CD4-positive, alpha-beta memory T cell (primary cell): ENCODE data around the gene CH25H. TPM values are rescaled to one million over a fixed set of nuclear protein-coding genes. Genes with fewer than 3 reads are reported as not detected.
A peak's percentile ranks its signal among the peaks of the same experiment; 100 is the strongest.

ENCODE experiments used
- CTCF ChIA-PET: fragments of 350-600 bp; sonication (Branson Sonifier 250); formaldehyde crosslinking; loops from one replicate; lab custom pipeline; 2021; ENCODE audit warnings: inconsistent platforms; ENCODE audit not compliant: partially characterized antibody; lab: Charles Lee
- POLR2A ChIA-PET: fragments of 350-600 bp; sonication (Branson Sonifier 250); formaldehyde crosslinking; loops from one replicate; lab custom pipeline; 2021; ENCODE audit not compliant: partially characterized antibody; lab: Charles Lee
- DNase-seq, 5 donors: peaks; one replicate each; pipeline versions ENCODE4 v3.0.0 to v3.0.0-alpha.2; 2020 to 2022; ENCODE audit warnings: mixed read lengths in 1 of 5
- H3K27ac ChIP-seq: one replicate; pipeline ENCODE4 v1.7.0; 2013; ENCODE audit warnings: low read depth, low read length
- H3K27me3 ChIP-seq: 2 replicates; pipeline ENCODE4 v1.7.0; 2013; ENCODE audit warnings: mild to moderate bottlenecking, low read length, moderate library complexity; ENCODE audit not compliant: insufficient read depth
- H3K36me3 ChIP-seq: 2 replicates; pipeline ENCODE4 v1.7.0; 2013; ENCODE audit warnings: mild to moderate bottlenecking, low read length, moderate library complexity; ENCODE audit not compliant: insufficient read depth
- H3K4me1 ChIP-seq: 2 replicates; pipeline ENCODE4 v1.7.0; 2013; ENCODE audit warnings: mild to moderate bottlenecking, low read length, moderate library complexity; ENCODE audit not compliant: insufficient read depth
- H3K4me3 ChIP-seq, 2 donors: one replicate each; pipeline ENCODE4 v1.7.0; 2013; ENCODE audit warnings: low read length in 2 of 2, mild to moderate bottlenecking in 1 of 2
- H3K9me3 ChIP-seq, 2 donors: one replicate each; pipeline ENCODE4 v1.7.0; 2013; ENCODE audit warnings: low read length in 2 of 2, control low read depth in 1 of 2; ENCODE audit not compliant: control insufficient read depth in 1 of 2
- H3K27ac Mint-ChIP-seq, 7 donors: one replicate each; pipeline ENCODE4 v1.8.0; 2020 to 2021; ENCODE audit warnings: mixed read lengths in 7 of 7, mild to moderate bottlenecking in 6 of 7, inconsistent platforms in 3 of 7, moderate library complexity in 3 of 7
- H3K27me3 Mint-ChIP-seq, 2 donors: one replicate each; pipeline ENCODE4 v1.8.0; 2020 to 2021; ENCODE audit warnings: mixed read lengths in 2 of 2
- H3K36me3 Mint-ChIP-seq, 2 donors: one replicate each; pipeline ENCODE4 v1.8.0; 2020 to 2021; ENCODE audit warnings: mixed read lengths in 2 of 2, inconsistent platforms in 1 of 2, mild to moderate bottlenecking in 1 of 2
- H3K4me1 Mint-ChIP-seq, 4 donors: one replicate each; pipeline ENCODE4 v1.8.0; 2020 to 2021; ENCODE audit warnings: mixed read lengths in 4 of 4, mild to moderate bottlenecking in 1 of 4
- H3K4me3 Mint-ChIP-seq, 8 donors: one replicate each; pipeline ENCODE4 v1.8.0; 2020 to 2021; ENCODE audit warnings: mixed read lengths in 8 of 8, mild to moderate bottlenecking in 7 of 8, moderate library complexity in 6 of 8, inconsistent platforms in 3 of 8
- H3K9me3 Mint-ChIP-seq, 8 donors: one replicate each; pipeline ENCODE4 v1.8.0; 2020 to 2021; ENCODE audit warnings: mixed read lengths in 8 of 8, mild to moderate bottlenecking in 5 of 8, inconsistent platforms in 3 of 8, moderate library complexity in 1 of 8
- intact Hi-C: fragments of 100-400 bp; cut with micrococcal nuclease; formaldehyde crosslinking; loops from one replicate; pipeline ENCODE4 v1.15.1; 2023
- polyA plus RNA-seq, 2 donors: library from polyadenylated mRNA; unstranded; fragments of 300-500 nt; fragmentation: Illumina TruSeq; gene quantifications; one replicate each; pipeline ENCODE4 v1.2.3, GENCODE V29; 2021
- total RNA-seq, 2 experiments: library from RNA; stranded (reverse); gene quantifications; one replicate each; pipeline ENCODE4 v1.2.3, GENCODE V29; 2021

The CH25H gene
- total and polyA plus RNA-seq, 4 experiments from 2014 or later: 0.10 to 0.46 TPM; not detected in 2

- CTCF ChIA-PET: interaction anchor here (0.9 to 5.4 kb wide), 6 partner anchors 17 to 296 kb away, joined by 3 to 108 read pairs (median 7); no protein-coding TSS in a partner anchor
- Histone ChIP-seq H3K36me3 (no peaks in the 10 kb centered on the region), H3K27me3 (no peaks in the 10 kb centered on the region), H3K4me3 (no peak overlapping the region), H3K27ac (no peak overlapping the region), H3K9me3 (no peaks in the 10 kb centered on the region), H3K4me1 (peaks cover 7% of the 10 kb centered on the region)
- POLR2A ChIA-PET: no interaction called here
- no peak overlapping the region for H3K4me3 Mint-ChIP-seq
- DNase-seq: no peak
- H3K9me3 Mint-ChIP-seq: no peaks in the 10 kb centered on the region
- H3K27me3 Mint-ChIP-seq: no peaks in the 10 kb centered on the region
- intact Hi-C loops: no loop called here
- H3K36me3 Mint-ChIP-seq: peaks cover 12 to 32% of the 10 kb centered on the region in 2 donors
- peaks cover 7 to 11% (median 9%) of the 10 kb centered on the region in 4 donors for H3K4me1 Mint-ChIP-seq
- H3K27ac Mint-ChIP-seq: no peak overlapping the region
Measured at GRCh38 chr10:89219513-89220218, 12.5 kb upstream of the CH25H start.

- Mint-ChIP-seq H3K9me3 (no peaks in the 10 kb centered on the region), H3K4me3 (peak overlapping the region in 2 of 8 donors; percentile 29 to 67), H3K27ac (peak overlapping the region in 4 of 7 donors; percentile 4 to 90 (median 70)), H3K27me3 (no peaks in the 10 kb centered on the region), H3K4me1 (peaks cover 9 to 11% (median 10%) of the 10 kb centered on the region in 4 donors), H3K36me3 (peaks cover 18 to 21% of the 10 kb centered on the region in 2 donors)
- intact Hi-C loops: loop anchor here (1.0 kb wide), 7 partner anchors 34 to 529 kb away; partner anchors contain the start of gene LIPA
- Histone ChIP-seq H3K4me1 (peaks cover 7% of the 10 kb centered on the region), H3K36me3 (no peaks in the 10 kb centered on the region), H3K9me3 (no peaks in the 10 kb centered on the region), H3K27me3 (no peaks in the 10 kb centered on the region), H3K4me3 (no peak overlapping the region), H3K27ac (peak overlapping the region; percentile 33)
- POLR2A ChIA-PET: interaction anchor here (1.0 to 1.8 kb wide), 5 partner anchors 34 to 635 kb away, joined by 3 to 8 read pairs (median 4); partner anchors contain the start of genes FAS and LIPA
- CTCF ChIA-PET: interaction anchor here (0.7 to 5.4 kb wide), 54 partner anchors 9 to 652 kb away, joined by 3 to 108 read pairs (median 4); partner anchors contain the start of genes CH25H, IFIT5, LIPA and STAMBPL1
- DNase-seq: peak; percentile 59 to 64 (median 61)
Measured at GRCh38 chr10:89217057-89217990, 10.2 kb upstream of the CH25H start.

- no peaks in the 10 kb centered on the region for H3K36me3 ChIP-seq
- CTCF ChIA-PET: interaction anchor here (0.8 to 4.2 kb wide), 17 partner anchors 9 to 380 kb away, joined by 3 to 92 read pairs (median 6); partner anchors contain the start of genes CH25H, FAS and LIPA
Measured at GRCh38 chr10:89216056-89216455, 8.9 kb upstream of the CH25H start.

GRCh38 chr10:89215511-89215910 lies 8.4 kb upstream of the CH25H start:
- Histone ChIP-seq H3K4me3 (no peak overlapping the region), H3K27me3 (no peaks in the 10 kb centered on the region), H3K9me3 (no peaks in the 10 kb centered on the region), H3K36me3 (no peaks in the 10 kb centered on the region), H3K4me1 (peaks cover 7% of the 10 kb centered on the region), H3K27ac (no peak overlapping the region)
- H3K9me3 Mint-ChIP-seq: no peaks in the 10 kb centered on the region
- DNase-seq: no peak
- intact Hi-C loops: no loop called here
- CTCF ChIA-PET: interaction anchor here (0.8 to 4.2 kb wide), 19 partner anchors 9 to 380 kb away, joined by 3 to 92 read pairs (median 6); partner anchors contain the start of genes CH25H, FAS and LIPA
- H3K4me1 Mint-ChIP-seq: peaks cover 9 to 11% (median 10%) of the 10 kb centered on the region in 4 donors
- H3K36me3 Mint-ChIP-seq: peaks cover 10 to 12% of the 10 kb centered on the region in 2 donors
- H3K4me3 Mint-ChIP-seq: no peak overlapping the region
- H3K27me3 Mint-ChIP-seq: no peaks in the 10 kb centered on the region
- no peak overlapping the region for H3K27ac Mint-ChIP-seq
- POLR2A ChIA-PET: interaction anchor here (1.3 kb wide), 1 partner anchor 9 kb away, joined by 4 read pairs; the partner anchor contains the start of gene CH25H

More at GRCh38 chr10:89216056-89216455, 8.9 kb upstream of the CH25H start:
- no peaks in the 10 kb centered on the region for H3K9me3 Mint-ChIP-seq
- intact Hi-C loops: no loop called here
- Histone ChIP-seq H3K27me3 (no peaks in the 10 kb centered on the region), H3K4me1 (peaks cover 7% of the 10 kb centered on the region), H3K27ac (no peak overlapping the region), H3K9me3 (no peaks in the 10 kb centered on the region), H3K4me3 (no peak overlapping the region)
- no peaks in the 10 kb centered on the region for H3K27me3 Mint-ChIP-seq
- no peak overlapping the region for H3K27ac Mint-ChIP-seq
- no peak for DNase-seq
- peaks cover 9 to 11% (median 10%) of the 10 kb centered on the region in 4 donors for H3K4me1 Mint-ChIP-seq
- POLR2A ChIA-PET: interaction anchor here (1.3 kb wide), 1 partner anchor 9 kb away, joined by 4 read pairs; the partner anchor contains the start of gene CH25H
- no peak overlapping the region for H3K4me3 Mint-ChIP-seq
- peaks cover 14 to 16% of the 10 kb centered on the region in 2 donors for H3K36me3 Mint-ChIP-seq

GRCh38 chr10:89214566-89215165 lies 7.5 kb upstream of the CH25H start:
- H3K4me1 Mint-ChIP-seq: peaks cover 9 to 11% (median 10%) of the 10 kb centered on the region in 4 donors
- CTCF ChIA-PET: interaction anchor here (0.8 to 4.2 kb wide), 36 partner anchors 8 to 382 kb away, joined by 3 to 92 read pairs (median 5); partner anchors contain the start of genes CH25H, FAS, IFIT1 and LIPA
- H3K9me3 ChIP-seq: no peaks in the 10 kb centered on the region
- no peaks in the 10 kb centered on the region for H3K27me3 ChIP-seq
- peaks cover 9 to 10% of the 10 kb centered on the region in 2 donors for H3K36me3 Mint-ChIP-seq
- intact Hi-C loops: no loop called here
- POLR2A ChIA-PET: interaction anchor here (0.9 to 1.3 kb wide), 3 partner anchors 8 to 186 kb away, joined by 3 to 5 read pairs (median 4); partner anchors contain the start of gene CH25H
- no peak overlapping the region for H3K27ac Mint-ChIP-seq
- DNase-seq: no peak
- H3K9me3 Mint-ChIP-seq: no peaks in the 10 kb centered on the region
- no peak overlapping the region for H3K4me3 ChIP-seq
- no peak overlapping the region for H3K4me3 Mint-ChIP-seq
- peaks cover 1 to 3% of the 10 kb centered on the region in 2 donors for H3K27me3 Mint-ChIP-seq
- no peaks in the 10 kb centered on the region for H3K36me3 ChIP-seq
- H3K4me1 ChIP-seq: peaks cover 7% of the 10 kb centered on the region
- H3K27ac ChIP-seq: no peak overlapping the region

GRCh38 chr10:89213191-89213808 lies 6.2 kb upstream of the CH25H start:
- intact Hi-C loops: loop anchor here (1.0 kb wide), 3 partner anchors 183 to 378 kb away; no protein-coding TSS in a partner anchor
- ChIA-PET POLR2A (interaction anchor here (0.9 kb wide), 1 partner anchor 183 kb away, joined by 5 read pairs; no protein-coding TSS in a partner anchor), CTCF (interaction anchor here (0.6 to 4.2 kb wide), 28 partner anchors 8 to 378 kb away, joined by 3 to 92 read pairs (median 4); partner anchors contain the start of genes FAS, IFIT1 and LIPA)
- Mint-ChIP-seq H3K9me3 (no peaks in the 10 kb centered on the region), H3K4me1 (peaks cover 9 to 11% (median 11%) of the 10 kb centered on the region in 4 donors), H3K36me3 (peaks cover 5 to 10% of the 10 kb centered on the region in 2 donors), H3K27ac (no peak overlapping the region), H3K27me3 (peaks cover 6 to 9% of the 10 kb centered on the region in 2 donors), H3K4me3 (peak overlapping the region in 1 of 8 donors; percentile 11)
- Histone ChIP-seq H3K9me3 (no peaks in the 10 kb centered on the region), H3K27me3 (peaks cover 2% of the 10 kb centered on the region), H3K36me3 (no peaks in the 10 kb centered on the region), H3K4me1 (peaks cover 10% of the 10 kb centered on the region), H3K4me3 (no peak overlapping the region), H3K27ac (no peak overlapping the region)
- DNase-seq: peak in 4 of 5 donors; percentile 41 to 47 (median 46)
